Activated CD8-positive, alpha-beta memory T cell treated with anti-CD3 and anti-CD28 coated beads for 24 hours (primary cell): ENCODE data around the gene PCNX2.

Experiments
- DNase-seq: peaks from one replicate; pipeline ENCODE4 v3.0.0-alpha.2; 2020

Gene PCNX2

DNA sequence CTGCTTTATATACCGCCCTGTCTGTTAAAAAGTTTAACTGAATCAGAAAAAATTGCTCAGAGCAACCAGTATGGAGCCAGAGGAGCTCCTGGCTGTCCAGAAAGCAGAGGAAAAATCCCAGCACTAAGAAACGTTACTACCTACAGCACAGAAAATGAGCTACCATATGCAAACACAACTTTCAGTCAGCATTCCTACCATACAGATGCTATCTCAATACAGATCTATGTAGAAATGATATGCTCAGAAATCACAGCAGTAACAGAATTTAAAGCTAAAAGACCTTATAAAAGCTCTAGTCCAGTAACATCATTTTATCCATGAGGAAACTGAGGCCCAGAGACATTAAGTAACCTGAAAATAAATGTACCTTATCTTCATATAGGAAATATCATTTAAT lies 38.7 kb downstream of the PCNX2 start:
- no peak for DNase-seq

DNA sequence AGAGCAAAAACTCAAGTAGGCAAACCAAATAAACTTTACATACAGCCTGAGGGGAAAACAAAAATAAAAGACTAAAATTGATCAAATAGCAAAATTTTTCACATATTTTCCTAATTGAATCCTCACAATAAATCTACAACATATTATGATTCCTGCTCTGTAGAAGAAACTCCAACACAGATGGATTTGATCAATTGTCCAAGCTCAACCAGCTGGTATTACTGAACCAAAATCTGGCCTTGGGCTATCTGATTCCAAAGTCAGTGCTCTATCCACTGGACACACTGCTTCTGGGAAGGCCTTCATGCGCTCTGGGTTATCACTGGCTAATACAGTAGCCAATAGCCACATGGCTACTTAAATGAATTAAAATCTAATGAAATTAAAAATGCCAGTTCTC lies 39.3 kb downstream of the PCNX2 start:
- no peak for DNase-seq

DNA sequence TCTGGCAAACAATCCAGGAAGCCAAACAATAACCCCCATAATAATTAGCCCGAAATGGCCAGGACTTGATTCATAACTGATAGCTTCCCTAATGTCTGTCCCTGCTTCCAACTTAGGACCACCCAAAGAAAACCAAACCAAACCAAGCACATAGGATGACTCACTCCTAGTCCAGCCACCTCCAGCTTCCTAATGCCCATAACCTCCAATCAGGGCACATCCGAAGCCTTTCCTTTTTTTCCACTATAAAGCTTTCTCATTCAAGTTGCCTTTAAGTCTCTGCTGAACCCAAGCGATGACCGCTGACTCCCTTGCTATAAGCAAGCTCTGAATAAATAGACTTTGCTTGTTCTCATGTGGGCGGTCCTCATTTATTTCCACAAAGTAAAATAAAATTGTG lies 40.4 kb downstream of the PCNX2 start:
- no peak for DNase-seq

DNA sequence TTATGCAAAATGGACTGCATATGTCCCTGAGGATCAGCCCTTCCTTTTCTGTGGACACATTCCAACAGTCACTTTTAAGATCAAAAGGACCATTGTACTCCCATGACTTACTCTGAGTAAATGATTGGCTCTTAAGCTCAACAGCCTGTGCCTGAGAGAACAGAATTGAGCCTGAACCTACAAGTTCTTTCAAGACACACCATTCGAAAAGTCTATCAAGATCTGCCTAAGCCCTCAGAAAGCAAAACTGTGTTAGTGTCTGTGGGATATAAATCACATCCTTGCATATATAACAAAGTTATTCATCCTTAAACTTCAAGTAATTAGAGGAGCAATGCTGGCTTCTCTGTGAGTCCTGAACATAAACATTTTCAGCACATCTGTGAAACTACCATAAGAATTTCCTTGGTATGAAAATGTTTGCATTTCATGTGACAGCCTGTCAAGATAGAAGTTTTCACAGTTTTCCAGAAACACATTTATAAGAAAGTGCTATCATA lies 41.6 kb downstream of the PCNX2 start:
- no peak for DNase-seq

DNA sequence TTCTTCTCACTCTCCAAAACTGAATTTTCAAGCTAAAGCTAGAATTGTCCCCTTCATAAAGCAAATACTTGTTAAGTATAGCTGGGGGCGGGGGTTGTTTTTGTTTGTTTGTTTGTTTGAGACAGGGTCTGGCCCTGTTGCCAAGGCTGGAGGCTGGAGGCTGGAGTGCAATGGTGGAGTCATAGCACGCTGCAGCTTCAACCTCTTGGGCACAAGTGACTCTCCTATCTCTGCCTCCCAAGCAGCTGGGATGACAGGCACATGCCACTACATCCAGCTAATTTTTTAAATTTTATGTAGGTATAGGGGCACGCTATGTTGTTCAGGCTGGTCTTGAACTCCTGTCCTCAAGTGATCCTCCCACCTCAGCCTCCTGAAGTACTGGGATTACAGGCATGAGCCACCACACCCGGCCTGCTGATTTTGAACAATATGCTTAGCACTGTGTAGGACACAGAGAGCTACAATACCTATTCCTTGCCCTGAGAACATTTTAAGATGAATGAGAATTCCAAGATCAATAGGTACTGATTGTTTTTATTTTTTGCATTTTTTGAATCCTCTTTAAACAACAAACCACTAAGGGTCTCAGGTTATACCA lies 42.2 kb downstream of the PCNX2 start:
- DNase-seq: no peak

DNA sequence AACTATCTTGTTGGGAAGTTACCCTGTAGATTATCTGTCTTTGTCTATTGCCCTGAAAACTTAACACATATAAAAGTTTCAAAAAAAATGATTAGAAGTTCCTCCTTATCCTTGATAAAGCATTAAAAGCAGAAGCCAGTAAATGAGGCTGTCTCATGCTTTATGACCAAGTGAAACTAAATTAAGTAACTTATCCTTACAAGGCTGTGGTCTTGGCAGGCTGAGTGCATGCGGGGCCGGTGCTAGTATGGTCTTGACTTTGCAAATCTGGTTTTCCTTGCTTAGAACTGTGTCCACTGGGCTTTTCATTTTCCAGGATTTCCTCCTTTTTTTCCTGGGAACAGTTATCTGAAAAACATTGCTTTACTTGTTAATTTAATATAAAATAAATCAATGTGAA lies 43.1 kb downstream of the PCNX2 start:
- DNase-seq: no peak

DNA sequence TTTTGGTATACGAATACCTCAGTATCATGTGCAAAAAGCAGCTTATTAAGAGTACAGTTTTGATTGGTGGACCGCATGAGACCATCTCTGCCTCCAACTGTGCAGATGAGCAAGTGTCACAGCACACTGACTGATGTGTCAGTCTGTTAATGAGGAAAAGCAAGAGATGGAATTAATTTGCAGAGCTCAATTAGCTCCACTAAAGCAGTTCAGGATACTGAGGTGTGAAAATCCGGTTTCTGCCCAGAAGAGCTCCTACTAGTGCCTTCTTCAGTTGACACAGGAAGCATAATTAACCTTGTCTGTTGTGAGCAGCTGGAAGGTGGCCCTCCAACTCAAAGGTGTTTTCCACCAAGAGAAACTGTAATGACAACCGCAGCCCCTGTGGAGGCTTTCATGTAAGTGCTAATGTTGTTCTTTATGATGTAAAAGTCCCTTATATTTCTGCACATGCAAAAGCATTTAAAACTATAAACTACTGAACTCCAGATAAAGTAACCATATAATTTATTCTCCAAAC lies 44.3 kb downstream of the PCNX2 start:
- no peak for DNase-seq

DNA sequence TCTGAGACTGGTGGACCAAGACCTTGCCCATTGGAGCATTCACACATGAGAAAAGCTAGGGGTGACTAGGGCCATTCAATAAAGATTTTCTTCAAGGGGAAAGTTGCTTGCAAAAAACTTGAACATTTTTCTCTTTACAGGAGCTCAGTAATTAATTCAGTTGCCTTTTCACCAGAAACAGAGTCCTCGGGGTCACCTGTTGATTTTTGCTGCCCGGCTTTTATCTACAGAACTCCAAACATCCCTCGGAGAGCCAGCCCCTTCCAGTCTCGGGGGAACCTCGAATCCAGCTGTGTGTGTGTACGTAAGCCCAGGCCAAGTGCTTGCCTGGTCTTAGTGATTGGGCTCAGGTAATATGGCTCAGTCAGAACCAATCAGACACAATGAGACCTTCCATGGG lies 47.5 kb downstream of the PCNX2 start:
- no peak for DNase-seq

DNA sequence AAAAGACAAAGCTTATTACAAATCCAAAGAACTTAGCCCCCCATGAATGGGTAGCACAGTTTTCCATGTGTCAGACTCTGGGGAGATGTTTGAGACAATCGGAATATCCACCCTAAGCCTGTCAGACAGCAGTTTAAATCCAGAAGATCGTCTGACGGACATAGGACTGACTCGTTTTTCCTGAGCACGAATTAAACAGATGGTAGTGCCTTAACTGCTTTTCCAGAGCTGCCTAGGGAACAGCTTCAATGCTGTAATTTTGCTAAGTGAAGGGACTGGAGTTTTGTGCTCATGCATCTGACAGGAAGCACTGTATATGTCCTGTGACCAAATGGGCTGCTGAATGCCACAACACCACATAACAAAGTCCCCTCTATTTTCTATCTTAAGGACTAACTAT lies 48.6 kb downstream of the PCNX2 start:
- DNase-seq: no peak

DNA sequence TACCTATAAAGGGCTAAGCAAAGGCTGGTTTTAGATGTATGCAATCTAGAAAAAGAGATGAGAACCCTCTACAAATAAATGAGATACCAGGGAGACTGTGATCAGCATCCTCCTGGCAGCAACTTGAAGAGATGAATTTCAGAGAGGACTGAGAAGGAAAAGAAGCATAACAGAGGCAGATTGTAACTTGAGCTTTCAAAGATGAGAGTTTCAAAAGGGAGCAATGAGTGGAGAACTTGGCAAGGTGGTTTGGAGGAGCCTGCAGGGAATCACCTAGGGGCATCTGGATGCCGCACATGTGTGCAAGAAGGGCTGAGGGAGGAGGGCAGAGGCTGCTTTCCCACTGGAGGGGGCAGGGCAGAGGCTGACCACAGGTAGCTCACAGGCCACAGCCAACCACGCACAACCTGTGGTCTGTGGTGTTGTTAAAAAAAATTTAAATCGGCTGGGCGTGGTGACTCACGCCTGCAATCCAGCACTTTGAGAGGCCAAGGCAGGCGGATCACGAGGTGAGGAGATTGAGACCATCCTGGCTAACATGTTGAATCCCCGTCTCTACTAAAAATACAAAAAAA lies 50.2 kb downstream of the PCNX2 start:
- DNase-seq: no peak

DNA sequence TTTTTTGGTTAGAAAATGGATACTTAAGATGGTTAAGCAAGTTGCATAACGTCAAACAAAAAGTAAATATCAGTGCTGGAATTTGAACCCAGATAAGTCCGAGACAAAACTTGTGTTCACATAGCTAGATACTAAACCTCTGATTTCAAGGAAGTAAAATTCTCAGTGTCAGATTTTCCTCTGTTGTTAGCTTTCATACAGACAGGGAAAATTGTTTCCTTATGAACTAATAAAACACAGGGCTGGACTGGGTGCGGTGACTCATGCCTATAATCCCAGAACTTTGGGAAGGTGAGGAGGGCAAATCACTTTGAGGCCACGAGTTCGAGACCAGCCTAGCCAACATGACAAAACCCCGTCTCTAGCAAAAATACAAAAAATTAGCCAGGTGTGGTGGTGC lies 51.3 kb downstream of the PCNX2 start:
- DNase-seq: no peak

DNA sequence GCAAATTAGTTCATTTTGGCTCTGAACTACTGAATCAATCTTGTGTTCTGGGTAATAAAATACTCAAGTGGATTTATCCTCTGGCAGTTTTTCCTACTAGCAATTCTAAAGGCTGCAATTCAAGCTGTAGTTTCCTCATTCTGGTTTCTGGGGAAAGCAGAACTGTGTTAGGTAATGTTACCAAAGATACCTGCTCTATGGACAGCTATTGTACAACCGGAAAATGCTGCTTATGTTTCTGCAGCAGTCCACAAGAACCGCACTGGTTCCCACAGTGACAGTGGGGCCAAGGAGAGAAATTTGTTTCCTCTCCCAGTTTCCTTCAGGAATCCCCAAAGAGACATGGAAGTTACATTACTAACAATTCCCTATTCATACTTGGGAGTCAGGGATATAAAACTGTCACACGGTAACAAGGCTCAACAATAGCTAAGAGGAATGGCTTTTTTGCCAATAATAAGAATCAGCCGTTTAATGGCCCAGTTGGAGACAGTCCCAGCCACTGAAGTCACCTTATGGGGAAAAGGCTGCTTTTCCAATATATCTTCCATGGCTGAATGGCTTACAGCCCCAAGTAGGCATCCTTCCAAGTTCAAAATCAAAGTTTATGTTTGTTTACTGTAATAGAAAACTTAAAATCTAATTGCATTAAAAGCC lies 52.6 kb downstream of the PCNX2 start:
- DNase-seq: no peak

DNA sequence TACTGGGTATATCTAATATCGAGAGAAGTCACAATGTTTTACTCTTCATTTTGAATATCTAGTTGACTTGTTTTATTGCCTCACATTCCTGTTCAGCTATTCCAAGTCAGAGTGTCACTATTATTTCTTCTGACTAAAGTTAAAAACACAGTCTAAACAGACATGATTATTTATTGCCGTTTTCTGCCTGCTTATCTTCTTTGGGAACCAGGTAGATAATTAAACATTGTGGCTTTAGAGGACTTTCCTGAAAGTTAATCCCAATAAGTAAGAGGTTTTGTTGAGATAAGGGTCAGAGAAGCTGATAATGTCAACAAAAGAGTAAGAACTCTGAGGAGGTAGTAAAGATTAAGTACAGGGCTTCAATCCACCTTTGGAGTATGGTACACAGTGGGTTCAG lies 53.8 kb downstream of the PCNX2 start:
- no peak for DNase-seq

DNA sequence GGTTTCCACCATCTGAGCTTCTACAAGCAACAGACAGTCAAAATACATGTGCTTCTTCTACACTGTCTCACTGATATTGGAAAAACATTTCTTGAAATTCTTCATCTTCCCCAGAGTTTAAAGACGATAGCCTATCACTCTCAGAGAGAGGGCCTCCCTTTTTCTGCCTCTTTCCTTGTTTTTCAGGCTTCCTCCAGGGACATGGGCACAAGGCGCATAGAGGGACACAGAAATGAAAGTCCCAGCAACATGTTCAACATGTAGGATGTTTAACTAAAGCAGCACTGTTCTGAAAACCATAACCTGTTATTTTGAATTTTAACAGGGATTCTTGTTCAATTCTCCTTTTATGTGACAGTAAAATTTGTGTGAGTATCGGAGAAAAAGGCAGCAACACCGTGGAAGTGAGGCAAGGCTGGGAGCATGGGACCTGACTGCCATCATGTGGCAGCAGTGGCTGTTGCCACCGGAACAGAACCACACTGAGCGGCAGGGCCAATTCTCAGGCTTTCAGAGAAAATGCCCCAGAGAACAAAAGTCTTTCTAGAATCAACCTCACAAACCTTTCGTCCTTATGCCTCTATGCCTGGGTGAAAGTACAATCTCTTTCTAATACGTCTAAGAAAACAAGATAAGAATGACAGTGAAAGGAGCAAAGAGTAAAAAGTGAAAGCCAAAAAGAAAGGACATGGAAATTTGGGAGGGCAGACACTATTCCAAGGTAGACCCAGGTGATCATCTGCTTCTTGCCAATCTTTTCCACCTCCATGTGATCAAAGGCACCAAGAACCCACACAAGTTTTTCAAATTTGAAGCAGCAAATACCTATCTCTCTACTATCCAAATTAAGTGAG lies 54.5 kb downstream of the PCNX2 start:
- no peak for DNase-seq

DNA sequence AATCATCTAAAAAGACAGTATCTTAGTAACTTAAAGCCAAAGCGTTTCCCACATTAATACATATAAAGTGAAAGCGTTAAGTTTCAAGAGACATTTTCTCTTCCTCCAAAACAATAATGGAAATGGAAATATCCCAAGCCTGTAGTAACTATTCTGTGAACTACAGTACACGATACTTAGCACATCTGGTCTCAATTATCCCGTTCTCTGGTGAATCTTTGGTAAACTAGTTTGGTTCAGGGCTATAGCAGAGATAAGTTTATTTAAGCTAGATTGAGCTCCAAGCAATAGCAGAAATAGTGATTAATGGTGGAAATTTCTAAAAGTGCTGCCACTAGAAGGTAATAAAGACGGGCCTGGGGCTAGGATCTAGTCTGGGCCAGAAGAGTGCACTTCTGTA lies 55.2 kb downstream of the PCNX2 start:
- DNase-seq: no peak

DNA sequence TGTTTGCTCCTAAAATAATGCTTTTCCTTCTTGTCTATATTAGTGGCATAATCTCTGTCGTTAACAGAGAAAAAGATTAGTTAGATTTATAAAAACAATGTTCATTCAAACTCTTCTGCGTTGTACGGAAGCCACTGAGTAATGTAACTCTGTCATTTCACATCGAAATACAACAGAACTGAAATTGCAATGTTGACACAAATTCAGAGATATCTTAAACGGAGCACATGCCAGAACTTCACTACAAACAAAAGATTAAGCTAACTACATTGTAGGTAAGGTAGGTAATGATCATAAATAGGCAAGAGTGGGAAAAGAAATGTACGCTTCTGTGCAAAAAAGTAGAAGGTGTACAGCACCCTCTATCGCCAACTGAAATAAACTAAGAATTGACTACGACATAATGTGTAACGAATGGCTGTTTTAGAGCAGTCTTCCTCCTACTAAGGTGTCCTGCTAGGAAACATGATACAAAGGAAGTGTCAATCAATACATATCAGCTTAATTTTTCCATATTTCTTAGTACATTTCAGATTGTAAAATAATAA lies 56.6 kb downstream of the PCNX2 start:
- DNase-seq: no peak

DNA sequence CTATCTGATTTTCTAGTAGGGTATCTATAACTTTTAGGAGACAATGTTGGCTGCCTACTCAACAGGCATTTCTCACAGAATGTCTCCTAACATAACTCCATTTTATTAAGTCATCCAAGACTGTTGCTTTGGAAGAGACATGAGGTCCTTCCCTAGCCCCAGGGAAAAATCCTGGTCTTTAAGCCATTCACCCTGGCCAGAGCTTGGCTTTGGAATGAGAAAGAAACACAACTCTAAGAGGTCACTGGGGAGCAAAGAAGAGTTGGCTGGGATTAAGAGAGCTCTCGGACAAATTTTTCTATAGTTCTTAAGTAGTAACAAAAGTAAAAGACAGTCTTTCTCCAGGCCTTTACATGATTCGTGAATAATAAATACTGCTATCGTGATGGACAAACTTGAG lies 57.9 kb downstream of the PCNX2 start:
- no peak for DNase-seq

DNA sequence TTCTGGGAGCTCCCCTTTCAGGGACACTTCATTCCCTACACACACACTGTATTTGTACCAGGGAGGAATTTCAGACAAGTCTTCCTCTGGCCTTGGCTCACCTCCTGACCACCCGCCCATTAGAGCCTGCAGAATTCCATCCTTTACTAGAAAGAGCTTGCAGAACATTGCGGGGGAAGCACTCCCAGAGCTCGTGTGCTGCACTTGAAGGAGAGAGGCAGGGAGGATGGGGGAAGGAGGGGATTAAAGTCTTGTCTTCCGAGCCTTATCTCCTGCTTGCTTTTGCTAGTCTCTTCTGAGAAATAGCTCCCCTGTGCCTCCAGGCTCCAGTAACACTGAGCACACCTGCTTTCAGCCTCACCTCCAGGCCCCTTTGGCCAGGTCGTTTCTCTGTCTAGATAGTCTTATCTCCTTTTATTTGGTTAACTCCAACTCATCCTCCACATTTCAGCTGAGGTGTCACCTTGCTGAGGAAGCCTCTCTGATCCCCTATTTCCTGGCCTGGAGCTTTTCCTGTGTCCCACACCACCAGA lies 62.0 kb downstream of the PCNX2 start:
- no peak for DNase-seq

DNA sequence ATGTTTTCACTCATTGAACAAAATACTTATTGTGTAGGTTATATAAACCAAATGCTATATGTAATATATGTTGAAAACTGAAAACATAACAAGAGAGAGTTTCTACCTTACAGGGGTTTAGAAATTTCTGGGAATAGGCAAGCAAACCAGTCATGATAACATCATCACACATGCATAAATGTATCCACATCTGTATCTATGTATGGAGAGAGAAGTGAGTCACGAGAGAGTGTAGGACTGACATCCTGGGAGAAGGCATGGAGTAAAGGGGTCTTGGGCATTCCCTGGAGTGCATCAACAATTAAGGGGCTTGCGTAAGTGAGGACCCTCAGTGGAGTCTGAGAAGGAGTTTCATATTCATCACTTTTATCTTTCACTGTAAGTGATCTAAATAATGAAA lies 65.5 kb downstream of the PCNX2 start:
- no peak for DNase-seq

DNA sequence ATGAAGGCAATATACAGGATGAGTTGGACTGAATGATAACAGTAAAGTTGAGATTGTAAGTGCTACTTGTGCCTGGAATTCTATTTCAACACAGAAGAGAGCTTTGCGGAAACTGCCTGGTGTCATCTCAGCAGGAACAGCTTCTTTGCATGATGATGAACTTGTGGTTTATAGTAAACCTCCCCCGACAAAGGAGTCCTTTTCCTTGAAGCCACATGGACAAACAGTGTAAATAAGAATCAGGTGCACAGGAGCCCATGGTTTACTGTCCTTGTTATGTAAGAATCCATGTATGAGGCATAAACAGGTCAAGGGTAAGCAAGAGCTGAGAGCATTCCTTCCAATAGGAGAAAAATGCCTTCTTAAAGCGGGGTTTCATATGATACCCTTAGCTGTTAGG lies 66.2 kb downstream of the PCNX2 start:
- DNase-seq: no peak

DNA sequence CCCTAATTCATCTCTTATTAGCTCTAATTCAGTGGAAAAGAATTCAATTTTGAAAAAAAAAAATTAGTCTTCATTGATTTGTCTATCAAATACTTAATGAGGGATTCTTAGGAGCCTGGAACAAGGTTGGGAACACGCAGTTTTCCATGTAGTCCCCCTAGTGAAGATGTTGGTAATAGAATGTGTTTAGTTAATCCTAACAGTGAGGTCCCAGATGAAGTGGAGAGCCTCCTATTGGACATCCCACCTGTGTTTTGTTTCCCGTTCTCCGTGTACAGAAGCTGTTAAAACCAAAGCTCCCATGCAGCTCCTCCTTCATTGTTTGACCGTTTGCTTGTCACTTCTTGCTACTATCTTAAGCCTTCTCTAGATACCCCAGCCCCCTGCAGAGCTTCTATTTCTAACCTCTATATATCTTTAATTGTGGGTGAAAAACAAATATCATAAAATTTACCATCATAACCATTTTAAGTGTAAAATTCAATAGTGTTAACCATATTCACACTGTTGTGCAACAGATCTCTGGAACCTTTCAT lies 67.5 kb downstream of the PCNX2 start:
- DNase-seq: no peak

DNA sequence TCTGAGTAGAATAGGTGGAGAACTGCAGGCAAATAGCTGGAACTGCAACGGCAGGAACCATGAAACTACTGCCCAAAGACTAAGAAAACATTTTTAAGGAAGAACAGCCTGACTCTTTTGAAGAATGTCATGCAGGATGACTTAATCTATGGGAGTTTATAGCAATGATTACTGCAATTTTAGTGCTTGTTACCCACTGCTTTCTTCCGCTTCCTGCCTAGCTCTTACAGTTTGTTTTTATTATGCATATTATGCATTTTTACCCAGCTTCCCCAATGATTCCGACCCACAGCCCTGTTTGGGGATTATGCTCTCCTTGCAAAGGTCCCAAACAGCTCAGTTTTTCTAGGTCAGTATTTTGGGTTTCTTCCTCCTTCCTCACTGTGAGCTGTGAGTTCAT lies 71.2 kb downstream of the PCNX2 start:
- no peak for DNase-seq

DNA sequence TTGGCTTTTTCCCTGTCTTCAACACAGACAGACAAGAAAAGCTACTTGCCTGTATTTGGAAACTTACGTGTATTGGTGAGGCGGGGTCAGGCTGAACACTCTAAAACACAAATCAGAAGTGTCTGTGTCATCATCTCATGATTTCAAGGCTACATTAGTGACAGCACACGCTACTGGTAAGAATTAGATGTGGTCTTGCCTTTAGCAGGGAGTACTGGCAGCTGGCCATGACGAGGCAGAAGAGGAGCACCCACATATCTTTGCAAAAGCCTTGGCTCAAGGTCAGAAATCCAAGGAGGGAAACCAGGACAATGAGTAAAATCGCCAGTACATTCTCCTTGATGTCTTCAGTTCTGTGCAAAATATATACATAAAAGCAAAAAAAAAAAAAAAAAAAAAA lies 77.7 kb downstream of the PCNX2 start:
- no peak for DNase-seq
